OCI-LY7 (cell line): ENCODE results near the gene SDHA.

Experiments
- EZH2phosphoT487 ChIP-seq: fragments of 200-600 bp; sonication (generic); IDR thresholded peaks from 2 replicates; pipeline ENCODE4 v1.6.1; 2018; ENCODE audit warnings: low read depth, borderline replicate concordance, mild to moderate bottlenecking, mixed run types, antibody characterized with exemption, low read length, moderate library complexity, mixed read lengths
- TF ChIP-seq, protein P1 (sequence below): fragments of 200-600 bp; sonication (generic); conservative IDR thresholded peaks from 2 replicates; pipeline ENCODE4 v1.5.1; 2014; ENCODE audit warnings: mild to moderate bottlenecking, antibody characterized with exemption, low read length, moderate library complexity, mixed read lengths

DNA sequence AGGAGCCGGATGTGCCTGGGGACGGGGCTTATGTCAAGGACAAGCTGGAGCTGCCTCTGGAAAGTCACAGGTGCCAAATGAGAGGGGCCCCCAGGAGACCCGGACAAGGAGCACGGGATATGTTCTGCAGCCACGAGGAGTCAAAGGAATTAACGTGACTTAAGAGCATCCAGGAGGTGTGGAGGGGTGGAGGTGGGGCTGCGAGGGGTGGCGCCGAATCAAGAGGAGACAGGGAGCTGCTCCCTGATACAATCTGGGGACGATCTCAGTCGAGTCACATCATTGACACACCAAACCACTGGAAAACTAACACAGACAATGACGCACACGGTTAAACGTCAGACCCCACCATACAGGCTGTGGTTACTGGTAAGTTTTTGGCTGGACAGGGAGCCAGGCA lies 10.5 kb upstream of the SDHA start:
- TF ChIP-seq, protein P1, sequence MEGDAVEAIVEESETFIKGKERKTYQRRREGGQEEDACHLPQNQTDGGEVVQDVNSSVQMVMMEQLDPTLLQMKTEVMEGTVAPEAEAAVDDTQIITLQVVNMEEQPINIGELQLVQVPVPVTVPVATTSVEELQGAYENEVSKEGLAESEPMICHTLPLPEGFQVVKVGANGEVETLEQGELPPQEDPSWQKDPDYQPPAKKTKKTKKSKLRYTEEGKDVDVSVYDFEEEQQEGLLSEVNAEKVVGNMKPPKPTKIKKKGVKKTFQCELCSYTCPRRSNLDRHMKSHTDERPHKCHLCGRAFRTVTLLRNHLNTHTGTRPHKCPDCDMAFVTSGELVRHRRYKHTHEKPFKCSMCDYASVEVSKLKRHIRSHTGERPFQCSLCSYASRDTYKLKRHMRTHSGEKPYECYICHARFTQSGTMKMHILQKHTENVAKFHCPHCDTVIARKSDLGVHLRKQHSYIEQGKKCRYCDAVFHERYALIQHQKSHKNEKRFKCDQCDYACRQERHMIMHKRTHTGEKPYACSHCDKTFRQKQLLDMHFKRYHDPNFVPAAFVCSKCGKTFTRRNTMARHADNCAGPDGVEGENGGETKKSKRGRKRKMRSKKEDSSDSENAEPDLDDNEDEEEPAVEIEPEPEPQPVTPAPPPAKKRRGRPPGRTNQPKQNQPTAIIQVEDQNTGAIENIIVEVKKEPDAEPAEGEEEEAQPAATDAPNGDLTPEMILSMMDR: no peak
- TF ChIP-seq EZH2phosphoT487: no peak
